Activated naive CD8-positive, alpha-beta T cell treated with anti-CD3 and anti-CD28 coated beads, Interleukin-2, amount 10 ng/mL, durations not matched to agents 7 days and 5 days (primary cell): ENCODE measurements around the gene SAMD4A. TPM values are rescaled to one million over a fixed set of nuclear protein-coding genes. Genes with fewer than 3 reads are reported as not detected.

Experiments used
- ATAC-seq: fragments of 150-1000 bp; cut with Tn5 transposase; one replicate; pipeline ENCODE4 v1.10.0; 2021; ENCODE audit warnings: low read depth, moderate library complexity
- POLR2A ChIA-PET: fragments of 350-600 bp; sonication (Branson Sonifier 250); formaldehyde crosslinking; loops from one replicate; lab custom pipeline; 2021; ENCODE audit warnings: antibody characterized with exemption; lab: Charles Lee
- DNase-seq: peaks from one replicate; pipeline ENCODE4 v3.0.0; 2021
- H3K27ac Mint-ChIP-seq: one replicate; pipeline ENCODE4 v1.8.0; 2022; ENCODE audit warnings: mild to moderate bottlenecking, mixed read lengths
- H3K27me3 Mint-ChIP-seq: one replicate; pipeline ENCODE4 v1.8.0; 2022; ENCODE audit warnings: mild to moderate bottlenecking, moderate library complexity, mixed read lengths
- H3K36me3 Mint-ChIP-seq: one replicate; pipeline ENCODE4 v1.8.0; 2021; ENCODE audit warnings: mild to moderate bottlenecking, mixed read lengths
- H3K4me1 Mint-ChIP-seq: one replicate; pipeline ENCODE4 v1.8.0; 2021; ENCODE audit warnings: mixed read lengths
- H3K4me3 Mint-ChIP-seq: one replicate; pipeline ENCODE4 v1.8.0; 2022; ENCODE audit warnings: mild to moderate bottlenecking, moderate library complexity, mixed read lengths
- H3K9me3 Mint-ChIP-seq: one replicate; pipeline ENCODE4 v1.8.0; 2021; ENCODE audit warnings: mixed read lengths
- total RNA-seq, 2 experiments: library from RNA; stranded (reverse); gene quantifications; one replicate each; pipeline ENCODE4 v1.2.3, GENCODE V29; 2021

Gene SAMD4A
- total RNA-seq, 2 experiments from 2014 or later: 2.6 to 2.7 TPM

DNA sequence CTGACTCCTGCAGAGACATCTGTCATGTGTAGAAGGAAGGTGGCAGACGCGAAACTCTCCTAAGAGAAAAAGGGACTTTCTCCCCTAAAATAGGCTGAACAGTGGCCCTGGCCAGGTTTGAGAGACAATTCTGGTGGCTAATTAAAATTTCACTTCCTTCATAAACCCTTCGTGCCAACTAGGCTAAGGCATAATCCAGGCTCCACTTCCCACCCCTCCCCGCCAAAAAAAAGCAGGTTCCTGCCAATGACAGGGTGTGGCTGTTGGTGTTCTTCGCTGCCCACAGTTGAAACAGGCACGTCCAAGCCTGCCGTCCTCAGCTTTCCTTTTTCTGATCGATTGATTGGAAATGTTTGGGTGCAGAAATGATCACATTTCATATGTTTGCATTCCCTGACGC lies 191.1 kb downstream of the SAMD4A start:
- Mint-ChIP-seq H3K4me3 (no peak overlapping the region), H3K4me1 (peaks cover 28% of the 10 kb centered on the region), H3K27me3 (peaks cover 7% of the 10 kb centered on the region), H3K9me3 (no peaks in the 10 kb centered on the region), H3K27ac (no peak overlapping the region), H3K36me3 (peaks cover 1% of the 10 kb centered on the region)
- ATAC-seq (no peak), DNase-seq (no peak)
- POLR2A ChIA-PET: interaction anchor here (1.3 to 1.6 kb wide), 3 partner anchors 10 to 192 kb away, joined by 5 to 7 read pairs (median 6); partner anchors contain the start of gene SAMD4A

DNA sequence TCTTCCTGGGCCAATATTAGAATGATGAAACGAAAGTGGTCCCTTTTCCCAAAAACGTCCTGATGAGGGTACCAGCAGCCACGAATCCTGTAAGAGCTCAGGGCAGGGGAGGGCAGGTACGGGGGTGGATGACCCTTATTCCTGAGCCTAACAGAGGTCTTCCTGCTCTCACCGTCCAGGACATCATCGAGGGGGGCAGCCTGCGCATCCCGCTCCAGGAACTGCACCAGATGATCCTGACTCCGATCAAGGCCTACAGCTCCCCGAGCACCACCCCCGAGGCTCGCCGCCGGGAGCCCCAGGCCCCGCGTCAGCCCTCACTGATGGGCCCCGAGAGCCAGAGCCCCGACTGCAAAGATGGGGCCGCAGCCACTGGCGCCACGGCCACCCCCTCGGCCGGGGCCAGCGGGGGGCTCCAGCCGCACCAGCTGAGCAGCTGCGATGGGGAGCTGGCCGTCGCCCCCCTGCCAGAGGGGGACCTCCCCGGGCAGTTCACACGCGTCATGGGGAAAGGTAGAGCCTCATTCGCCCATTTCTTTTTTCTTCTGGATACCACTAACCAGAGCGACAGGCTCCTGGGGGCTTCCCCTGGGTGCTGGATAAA lies 193.2 kb downstream of the SAMD4A start:
- Mint-ChIP-seq H3K4me1 (peaks cover 25% of the 10 kb centered on the region), H3K4me3 (no peak overlapping the region), H3K27ac (no peak overlapping the region), H3K9me3 (no peaks in the 10 kb centered on the region), H3K36me3 (peaks cover 3% of the 10 kb centered on the region), H3K27me3 (peaks cover 6% of the 10 kb centered on the region)
- DNase-seq: no peak
- no peak for ATAC-seq
- POLR2A ChIA-PET: no interaction called here

DNA sequence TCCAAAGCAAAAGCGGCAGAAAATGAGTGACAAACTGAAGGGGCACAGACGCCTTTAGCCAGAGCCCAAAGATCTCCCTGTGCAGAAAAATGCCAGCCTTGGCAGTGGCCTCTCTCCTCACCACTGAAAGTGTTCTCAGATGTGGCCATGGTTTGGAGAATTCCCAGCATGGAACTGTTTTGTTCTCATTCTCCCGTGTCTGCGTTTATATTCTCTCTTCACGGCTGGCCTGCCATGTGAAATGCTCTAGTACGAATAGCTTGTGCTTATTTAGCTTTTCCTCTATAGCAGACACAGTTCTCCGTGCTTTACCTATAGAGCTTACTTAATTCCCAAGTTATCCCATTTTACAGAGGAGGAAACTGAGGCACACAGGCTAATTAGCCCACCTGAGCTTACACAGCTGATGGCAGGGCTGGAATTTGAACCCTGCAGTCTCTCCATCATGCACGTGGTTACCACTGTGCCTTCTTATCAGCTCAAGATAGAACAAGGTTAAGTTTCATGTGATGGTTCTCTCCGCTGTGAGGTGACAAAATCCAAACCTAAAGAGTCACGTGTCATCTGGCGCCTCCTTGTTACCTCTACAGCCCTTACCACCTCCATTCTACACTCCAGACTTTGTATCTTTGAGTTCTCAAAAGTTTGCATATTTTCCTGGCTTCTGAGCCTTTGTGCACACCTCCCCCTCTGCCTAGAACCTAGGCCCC lies 194.1 kb downstream of the SAMD4A start:
- H3K4me1 Mint-ChIP-seq: peaks cover 23% of the 10 kb centered on the region
- ATAC-seq: no peak
- no peaks in the 10 kb centered on the region for H3K9me3 Mint-ChIP-seq
- no peak overlapping the region for H3K27ac Mint-ChIP-seq
- no peak for DNase-seq
- POLR2A ChIA-PET: no interaction called here
- no peaks in the 10 kb centered on the region for H3K27me3 Mint-ChIP-seq
- H3K4me3 Mint-ChIP-seq: no peak overlapping the region
- H3K36me3 Mint-ChIP-seq: peaks cover 3% of the 10 kb centered on the region

DNA sequence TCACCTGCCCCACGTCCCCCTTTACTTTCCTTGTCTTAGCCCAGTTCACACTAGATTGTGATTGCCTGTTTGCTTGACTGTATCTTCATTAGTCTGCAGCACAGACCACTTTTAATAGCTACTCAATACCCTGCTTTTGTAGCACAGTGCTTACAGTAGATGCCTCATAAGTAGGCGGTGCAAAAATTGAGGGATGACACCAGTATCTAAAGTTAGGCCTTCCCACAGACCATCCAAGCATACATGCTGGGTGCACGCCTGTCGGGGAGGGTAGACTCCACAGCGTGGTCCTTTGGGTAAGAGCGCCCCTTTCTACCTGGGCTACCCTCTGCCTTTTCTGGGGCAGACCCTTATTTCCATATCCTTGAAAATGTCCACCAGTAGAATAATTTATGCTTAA lies 194.9 kb downstream of the SAMD4A start:
- Mint-ChIP-seq H3K4me1 (peaks cover 21% of the 10 kb centered on the region), H3K27me3 (no peaks in the 10 kb centered on the region), H3K9me3 (no peaks in the 10 kb centered on the region), H3K27ac (no peak overlapping the region), H3K4me3 (no peak overlapping the region), H3K36me3 (peaks cover 4% of the 10 kb centered on the region)
- POLR2A ChIA-PET: no interaction called here
- no peak for ATAC-seq
- DNase-seq: no peak

DNA sequence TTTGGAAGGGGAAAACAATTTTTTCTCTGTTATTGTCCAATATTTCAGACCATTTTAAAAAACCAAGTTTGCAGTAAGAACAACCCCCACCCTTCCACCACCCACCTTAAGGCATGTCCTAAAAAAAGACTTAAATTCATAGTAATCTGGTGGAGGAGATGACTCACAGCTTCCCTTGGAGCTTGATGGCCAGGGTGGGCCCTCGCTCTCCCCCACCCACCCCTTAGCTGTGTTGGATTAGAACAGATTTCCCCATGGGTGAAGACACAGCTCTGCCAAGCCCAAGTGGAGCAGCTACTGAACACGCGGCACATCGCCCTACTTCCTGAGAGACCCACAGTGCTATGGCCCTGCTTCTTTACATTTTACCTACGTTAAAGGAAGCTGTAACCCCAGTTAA lies 195.4 kb downstream of the SAMD4A start:
- ATAC-seq (no peak), DNase-seq (no peak)
- H3K4me3 Mint-ChIP-seq: no peak overlapping the region
- H3K27me3 Mint-ChIP-seq: no peaks in the 10 kb centered on the region
- no peaks in the 10 kb centered on the region for H3K9me3 Mint-ChIP-seq
- H3K36me3 Mint-ChIP-seq: peaks cover 5% of the 10 kb centered on the region
- POLR2A ChIA-PET: no interaction called here
- peaks cover 17% of the 10 kb centered on the region for H3K4me1 Mint-ChIP-seq
- no peak overlapping the region for H3K27ac Mint-ChIP-seq

DNA sequence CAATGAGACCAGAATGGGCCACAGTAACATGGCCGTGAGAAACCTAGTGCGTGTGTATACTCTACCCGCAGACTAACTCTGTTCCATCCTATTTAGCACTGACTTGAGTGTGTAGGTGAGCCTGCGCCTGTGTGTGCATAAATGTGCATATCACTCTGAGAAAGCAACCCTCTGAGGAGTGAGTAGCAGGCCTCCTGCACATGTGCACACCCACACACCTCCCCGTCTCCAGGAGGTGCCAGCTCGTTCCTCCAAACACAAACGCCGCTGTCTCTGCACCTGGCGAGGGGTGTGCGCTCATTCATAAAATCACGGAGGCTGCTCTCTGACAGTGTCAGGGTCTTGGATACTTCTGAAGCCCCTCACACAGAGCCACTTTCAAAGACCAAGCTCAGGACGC lies 196.8 kb downstream of the SAMD4A start:
- no peak overlapping the region for H3K4me3 Mint-ChIP-seq
- H3K4me1 Mint-ChIP-seq: peaks cover 8% of the 10 kb centered on the region
- POLR2A ChIA-PET: no interaction called here
- no peak overlapping the region for H3K27ac Mint-ChIP-seq
- H3K36me3 Mint-ChIP-seq: peaks cover 5% of the 10 kb centered on the region
- H3K9me3 Mint-ChIP-seq: no peaks in the 10 kb centered on the region
- peaks cover 3% of the 10 kb centered on the region for H3K27me3 Mint-ChIP-seq
- DNase-seq (no peak), ATAC-seq (no peak)

DNA sequence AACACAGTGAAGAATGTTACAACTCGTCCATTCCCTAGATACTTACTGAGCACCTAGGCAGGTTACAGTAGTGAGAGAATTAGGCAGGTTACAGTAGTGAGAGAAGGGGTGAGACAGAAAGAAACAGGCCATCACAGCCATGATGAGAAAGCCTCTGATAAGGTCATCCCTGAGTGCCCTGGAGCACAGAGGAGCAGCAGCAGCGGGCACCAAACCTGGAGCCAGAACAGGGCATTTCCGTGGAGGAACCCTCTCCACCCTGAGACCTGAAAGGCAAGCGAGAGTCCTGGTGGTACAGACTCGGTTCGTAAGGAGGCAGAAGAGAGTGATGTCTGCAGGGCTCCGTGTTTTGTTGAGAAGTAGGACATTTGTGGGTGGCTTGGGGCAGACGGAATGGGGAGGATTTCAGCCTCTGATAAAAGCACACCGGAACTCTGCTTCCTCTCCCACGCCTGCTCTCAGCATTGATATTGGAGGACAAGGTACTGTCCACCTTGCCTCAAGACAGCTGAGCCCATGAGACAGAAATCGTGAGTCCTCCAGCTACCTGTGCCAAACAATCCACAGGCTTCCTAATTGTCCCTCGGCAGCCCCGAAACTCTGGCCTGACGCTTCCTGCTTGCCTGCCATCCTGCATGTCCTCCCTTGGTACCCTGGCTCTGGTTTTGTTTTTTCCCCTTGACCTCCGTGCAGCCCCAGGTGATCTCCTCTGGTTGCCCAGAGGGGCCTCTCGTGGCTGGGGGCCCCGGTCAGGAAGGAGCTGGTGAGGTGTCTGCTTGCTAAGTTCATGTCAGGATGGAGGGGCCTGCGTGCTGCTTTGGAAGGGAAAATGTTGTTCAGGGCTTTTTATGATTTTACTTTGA lies 199.6 kb downstream of the SAMD4A start:
- Mint-ChIP-seq H3K27ac (peak overlapping the region; percentile 31), H3K4me3 (no peak overlapping the region), H3K36me3 (peaks cover 4% of the 10 kb centered on the region), H3K27me3 (peaks cover 9% of the 10 kb centered on the region), H3K4me1 (peaks cover 8% of the 10 kb centered on the region), H3K9me3 (no peaks in the 10 kb centered on the region)
- ATAC-seq (no peak), DNase-seq (no peak)
- POLR2A ChIA-PET: no interaction called here

DNA sequence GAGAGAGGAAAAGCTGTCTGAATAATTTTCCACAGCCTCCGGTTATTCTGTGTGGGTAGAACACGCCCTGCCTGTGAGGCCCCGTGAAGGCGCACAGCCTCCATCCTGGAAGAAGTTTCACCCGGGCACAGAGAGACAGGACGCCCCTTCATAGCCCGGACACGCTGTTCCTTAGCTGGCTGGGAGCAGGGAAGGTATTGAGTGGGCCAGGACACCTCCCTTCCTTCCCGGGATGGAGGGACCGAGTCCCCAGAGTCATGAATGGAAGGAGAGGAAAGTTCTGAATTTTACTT lies 200.2 kb downstream of the SAMD4A start:
- H3K36me3 Mint-ChIP-seq: peaks cover 4% of the 10 kb centered on the region
- no peak overlapping the region for H3K27ac Mint-ChIP-seq
- no peaks in the 10 kb centered on the region for H3K9me3 Mint-ChIP-seq
- DNase-seq (no peak), ATAC-seq (no peak)
- no peak overlapping the region for H3K4me3 Mint-ChIP-seq
- POLR2A ChIA-PET: no interaction called here
- H3K27me3 Mint-ChIP-seq: peaks cover 9% of the 10 kb centered on the region
- H3K4me1 Mint-ChIP-seq: peaks cover 11% of the 10 kb centered on the region

DNA sequence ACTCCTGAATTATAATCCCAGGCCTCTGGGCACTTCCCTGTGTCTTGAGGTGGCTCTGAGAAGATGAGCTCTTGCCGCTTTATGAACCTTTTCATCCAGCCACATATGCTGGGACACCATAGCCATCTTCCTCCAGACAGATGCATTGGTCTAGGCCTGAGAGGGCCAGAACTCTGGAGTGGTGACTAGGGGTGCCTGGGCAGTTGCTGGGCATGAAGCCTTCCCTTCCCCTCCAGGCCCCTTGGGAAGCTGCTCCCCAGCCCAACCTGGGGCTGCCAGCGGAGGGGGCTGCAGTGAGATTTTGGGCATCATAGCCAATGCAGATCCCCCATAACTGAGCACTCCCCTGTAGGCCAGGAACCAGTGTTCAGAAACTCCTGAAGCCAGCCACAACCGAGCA lies 200.5 kb downstream of the SAMD4A start:
- ATAC-seq (no peak), DNase-seq (no peak)
- Mint-ChIP-seq H3K4me1 (peaks cover 13% of the 10 kb centered on the region), H3K36me3 (peaks cover 6% of the 10 kb centered on the region), H3K4me3 (no peak overlapping the region), H3K9me3 (no peaks in the 10 kb centered on the region), H3K27me3 (peaks cover 9% of the 10 kb centered on the region), H3K27ac (no peak overlapping the region)
- POLR2A ChIA-PET: no interaction called here

DNA sequence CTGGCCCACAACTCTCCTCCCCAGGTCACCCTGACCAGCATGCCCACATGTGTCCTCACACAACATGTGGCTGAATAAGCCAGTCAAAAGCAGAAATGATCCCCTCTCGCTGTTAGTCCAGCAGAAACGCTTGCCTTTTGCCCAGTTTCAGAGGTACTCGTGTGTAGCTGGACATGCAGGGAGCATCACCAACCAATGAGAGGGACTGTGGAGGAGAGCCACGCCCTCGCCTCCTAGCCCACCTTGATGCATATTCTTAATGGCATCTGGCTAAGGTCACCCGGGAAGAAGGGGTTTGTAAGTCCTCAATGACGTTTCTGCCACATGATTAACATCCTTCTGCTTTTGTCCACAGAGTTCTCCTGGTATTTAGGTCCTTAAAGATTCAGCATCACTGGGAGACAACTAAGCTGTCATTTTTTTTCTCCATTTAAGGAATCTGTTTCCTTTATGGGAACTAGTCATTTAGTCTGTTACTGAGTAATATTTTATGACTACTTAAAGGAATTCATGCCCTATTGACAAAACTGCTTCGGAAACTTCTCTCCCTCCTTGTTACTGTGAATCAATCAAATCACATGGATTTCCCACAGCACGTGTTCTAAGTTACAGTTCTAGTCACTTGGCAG lies 201.7 kb downstream of the SAMD4A start:
- no peak for DNase-seq
- Mint-ChIP-seq H3K27me3 (peaks cover 9% of the 10 kb centered on the region), H3K4me3 (no peak overlapping the region), H3K27ac (no peak overlapping the region), H3K4me1 (peaks cover 24% of the 10 kb centered on the region), H3K36me3 (peaks cover 7% of the 10 kb centered on the region), H3K9me3 (no peaks in the 10 kb centered on the region)
- POLR2A ChIA-PET: no interaction called here
- ATAC-seq: no peak

DNA sequence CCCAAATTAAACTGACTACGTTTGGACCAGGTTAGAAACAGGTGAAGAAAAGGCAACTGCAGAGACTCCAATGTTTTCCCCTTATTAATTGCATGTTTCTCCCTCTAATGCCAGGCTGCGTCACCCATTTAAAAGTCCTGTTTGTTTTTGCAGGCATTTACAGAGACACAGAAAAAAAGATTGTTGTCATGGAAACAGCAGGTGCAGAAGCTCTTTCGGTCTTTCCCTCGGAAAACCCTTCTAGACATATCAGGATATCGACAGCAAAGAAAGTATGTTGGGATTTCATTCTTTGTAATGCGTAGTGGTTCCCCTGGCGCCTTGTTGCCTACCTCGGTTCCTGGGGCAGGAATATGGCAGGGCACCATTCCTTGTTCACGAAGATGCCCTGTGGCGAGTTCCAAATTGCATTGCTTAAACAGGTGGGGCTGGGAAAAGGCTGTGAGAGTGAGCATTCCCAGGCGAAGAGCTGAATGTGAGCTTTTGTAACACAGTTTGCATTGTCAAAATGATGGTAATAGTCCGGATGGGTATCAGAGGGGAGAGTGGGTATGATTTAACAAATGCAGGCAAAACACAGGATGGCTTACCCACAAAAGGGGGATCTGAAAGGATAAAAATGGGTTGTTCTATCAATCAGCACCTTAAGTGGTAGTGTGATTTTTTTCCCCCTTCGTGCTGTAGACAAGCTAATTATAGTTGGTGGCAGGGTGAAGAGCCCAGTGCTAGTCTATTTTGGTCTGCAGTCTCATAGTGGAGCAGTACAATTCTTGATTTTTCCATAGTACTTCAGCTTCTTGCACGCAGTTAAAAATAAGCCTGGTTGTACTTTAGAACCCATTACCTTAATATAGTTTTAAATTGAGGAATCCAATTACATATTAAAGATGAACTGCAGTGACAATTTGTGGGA lies 203.3 kb downstream of the SAMD4A start:
- no peak for ATAC-seq
- Mint-ChIP-seq H3K36me3 (peaks cover 5% of the 10 kb centered on the region), H3K4me3 (no peak overlapping the region), H3K4me1 (peaks cover 30% of the 10 kb centered on the region), H3K27ac (no peak overlapping the region), H3K27me3 (peaks cover 9% of the 10 kb centered on the region), H3K9me3 (no peaks in the 10 kb centered on the region)
- POLR2A ChIA-PET: no interaction called here
- no peak for DNase-seq

DNA sequence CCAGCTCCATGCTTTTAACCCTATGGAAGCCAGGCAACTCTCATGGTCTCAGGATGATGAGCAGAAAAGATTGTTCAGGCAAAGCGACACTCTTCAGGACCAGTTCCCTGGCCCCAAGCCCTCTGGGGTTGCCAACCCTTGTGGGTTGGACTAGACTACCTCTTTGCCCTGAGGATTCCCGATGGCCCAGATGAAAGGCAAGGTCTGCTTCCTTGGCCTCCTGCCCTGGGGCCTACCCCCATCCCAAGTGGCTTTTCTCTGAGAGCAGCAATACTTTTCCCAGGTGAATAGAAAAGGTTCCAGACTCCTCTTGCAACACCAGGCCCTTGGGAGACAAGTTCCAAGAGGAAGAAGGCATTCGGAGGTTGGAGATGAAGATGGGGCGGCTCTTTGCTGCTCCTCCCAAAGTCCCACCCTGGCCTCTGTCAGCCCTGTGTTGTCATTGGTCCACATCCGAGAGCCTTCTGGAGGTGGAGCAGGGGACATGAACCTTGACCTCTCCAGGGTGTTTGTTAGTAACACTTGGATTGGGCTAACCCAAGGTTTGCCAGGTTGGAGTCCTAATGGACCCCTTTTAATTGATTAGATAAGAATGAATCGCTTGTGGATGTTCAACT lies 204.6 kb downstream of the SAMD4A start:
- POLR2A ChIA-PET: no interaction called here
- Mint-ChIP-seq H3K4me3 (no peak overlapping the region), H3K27me3 (peaks cover 9% of the 10 kb centered on the region), H3K27ac (no peak overlapping the region), H3K9me3 (no peaks in the 10 kb centered on the region), H3K4me1 (peaks cover 34% of the 10 kb centered on the region), H3K36me3 (peaks cover 5% of the 10 kb centered on the region)
- ATAC-seq (no peak), DNase-seq (no peak)
